CD14-positive monocyte (primary cell): ENCODE data around the gene CXCR4. TPM values are rescaled to one million over a fixed set of nuclear protein-coding genes. Genes with fewer than 3 reads are reported as not detected.

Source experiments
- DNase-seq, 3 donors: peaks; one replicate each; pipeline ENCODE4 v3.0.0-alpha.2; 2011 to 2022
- H2AFZ ChIP-seq: 2 replicates; pipeline ENCODE4 v1.6.0; 2012; ENCODE audit warnings: mild to moderate bottlenecking, low read depth, low read length, inconsistent platforms; ENCODE audit not compliant: insufficient read depth, poor library complexity, severe bottlenecking
- H3K27ac ChIP-seq, 2 donors: 1 replicate in 1 of 2; 2 replicates in 1 of 2; pipeline ENCODE4 v1.5.1; 2012 to 2013; ENCODE audit warnings: low read length in 2 of 2, control low read depth in 1 of 2, inconsistent platforms in 1 of 2, low read depth in 1 of 2, mild to moderate bottlenecking in 1 of 2
- H3K27me3 ChIP-seq, 2 donors: one replicate each; pipeline versions ENCODE4 v1.6.0 to v1.6.1; 2011 to 2013; ENCODE audit warnings: low read length in 2 of 2; ENCODE audit not compliant: control insufficient read depth in 2 of 2, insufficient read depth in 2 of 2
- H3K36me3 ChIP-seq, 2 donors: replicated peaks in 1 of 2; 1 replicate in 1 of 2; 2 replicates in 1 of 2; pipeline versions ENCODE4 v1.5.1 to v1.6.1; 2012 to 2013; ENCODE audit warnings: low read length in 2 of 2, control low read depth in 1 of 2, inconsistent platforms in 1 of 2, mild to moderate bottlenecking in 1 of 2; ENCODE audit not compliant: insufficient read depth in 2 of 2, control insufficient read depth in 1 of 2
- H3K4me1 ChIP-seq, 2 donors: 1 replicate in 1 of 2; 2 replicates in 1 of 2; pipeline versions ENCODE4 v1.5.1 to v1.6.1; 2012 to 2013; ENCODE audit warnings: low read length in 2 of 2, control low read depth in 1 of 2, inconsistent platforms in 1 of 2, mild to moderate bottlenecking in 1 of 2, moderate library complexity in 1 of 2; ENCODE audit not compliant: insufficient read depth in 2 of 2, control insufficient read depth in 1 of 2
- H3K4me2 ChIP-seq: replicated peaks from 2 replicates; pipeline ENCODE3; 2012; ENCODE audit warnings: low read length, moderate library complexity, mild to moderate bottlenecking; ENCODE audit not compliant: poor library complexity, severe bottlenecking; ENCODE audit errors: extremely low read depth
- H3K4me3 ChIP-seq, 3 experiments: fragments of 200-600 bp in 1 of 3; sonication (generic) in 1 of 3; replicated peaks in 1 of 3; 1 replicate in 2 of 3; 2 replicates in 1 of 3; pipeline ENCODE4 v1.5.1; 2011 to 2013; ENCODE audit warnings: low read length in 3 of 3, mild to moderate bottlenecking in 3 of 3, control low read depth in 2 of 3, low read depth in 2 of 3, inconsistent platforms in 1 of 3, moderate library complexity in 1 of 3
- H3K79me2 ChIP-seq: 2 replicates; pipeline ENCODE4 v1.6.0; 2012; ENCODE audit warnings: mild to moderate bottlenecking, control low read depth, inconsistent platforms, low read length, moderate library complexity; ENCODE audit not compliant: insufficient read depth
- H3K9ac ChIP-seq: 2 replicates; pipeline ENCODE4 v1.6.0; 2017; ENCODE audit warnings: low read length, mild to moderate bottlenecking; ENCODE audit not compliant: insufficient read depth, poor library complexity, severe bottlenecking
- H3K9me3 ChIP-seq, 2 donors: replicated peaks in 1 of 2; 1 replicate in 1 of 2; 2 replicates in 1 of 2; pipeline versions ENCODE4 v1.5.1 to v1.6.1; 2012 to 2013; ENCODE audit warnings: low read length in 2 of 2, control low read depth in 1 of 2; ENCODE audit not compliant: control insufficient read depth in 1 of 2, insufficient read depth in 1 of 2
- H4K20me1 ChIP-seq: 2 replicates; pipeline ENCODE4 v1.6.0; 2012; ENCODE audit warnings: mild to moderate bottlenecking, low read length, control low read depth, moderate library complexity; ENCODE audit not compliant: insufficient read depth
- H3K27ac Mint-ChIP-seq, 7 donors: one replicate each; pipeline ENCODE4 v1.8.0; 2020; ENCODE audit warnings: mild to moderate bottlenecking in 7 of 7, mixed read lengths in 7 of 7, moderate library complexity in 6 of 7, inconsistent platforms in 2 of 7
- H3K27me3 Mint-ChIP-seq, 3 donors: one replicate each; pipeline ENCODE4 v1.8.0; 2021 to 2022; ENCODE audit warnings: low read depth in 3 of 3, mild to moderate bottlenecking in 3 of 3, mixed read lengths in 3 of 3, moderate library complexity in 3 of 3, inconsistent platforms in 1 of 3
- H3K36me3 Mint-ChIP-seq, 2 donors: one replicate each; pipeline ENCODE4 v1.8.0; 2020; ENCODE audit warnings: mixed read lengths in 2 of 2, inconsistent platforms in 1 of 2, mild to moderate bottlenecking in 1 of 2
- H3K4me1 Mint-ChIP-seq: one replicate; pipeline ENCODE4 v1.8.0; 2020; ENCODE audit warnings: mild to moderate bottlenecking, mixed read lengths
- H3K4me3 Mint-ChIP-seq, 2 donors: one replicate each; pipeline ENCODE4 v1.8.0; 2020; ENCODE audit warnings: mild to moderate bottlenecking in 2 of 2, mixed read lengths in 2 of 2, moderate library complexity in 1 of 2
- H3K9me3 Mint-ChIP-seq, 7 donors: one replicate each; pipeline ENCODE4 v1.8.0; 2020 to 2022; ENCODE audit warnings: mixed read lengths in 7 of 7, mild to moderate bottlenecking in 6 of 7, moderate library complexity in 6 of 7, inconsistent platforms in 2 of 7
- WGBS: methylation state at CpG from one replicate; pipeline ENCODE4 v1.1.5; 2013; ENCODE audit warnings: missing lambda C conversion rate; ENCODE audit not compliant: insufficient coverage; 5-methylcytosine and 5-hydroxymethylcytosine counted together
- intact Hi-C, 2 donors: fragments of 100-400 bp; cut with micrococcal nuclease; formaldehyde crosslinking; loops; one replicate each; pipeline versions ENCODE4 v1.15.0 to v1.15.1; 2023
- polyA plus RNA-seq, 3 donors: library from polyadenylated mRNA; depleted of rRNA in 1 of 3; unstranded in 2 of 3; stranded (reverse) in 1 of 3; fragments of 300-500 nt in 2 of 3; fragments of >200 nt in 1 of 3; fragmentation: Illumina TruSeq in 2 of 3; gene quantifications; 1 replicate in 2 of 3; 2 replicates in 1 of 3; pipeline ENCODE4 v1.2.3, GENCODE V29; 2012 to 2021
- TF ChIP-seq, protein P1 (sequence below): fragments of 200-600 bp; IDR thresholded peaks from one replicate; pipeline ENCODE4 v1.8.0; 2022; ENCODE audit warnings: antibody characterized with exemption, mild to moderate bottlenecking

CXCR4 gene
- polyA plus RNA-seq, 3 donors, result 140 to 1,274 (median 391) TPM

GRCh38 chr2:136139631-136140030 lies 21.7 kb upstream of the CXCR4 start:
- 50% methylated on average over 2 of the region's 3 CpGs for WGBS
- no peak overlapping the region for H3K27ac ChIP-seq
- intact Hi-C loops, result no loop called here
- H2AFZ ChIP-seq, result no peak overlapping the region
- H3K79me2 ChIP-seq, result peaks cover 11% of the 10 kb centered on the region
- no peaks in the 10 kb centered on the region for H3K36me3 ChIP-seq
- TF ChIP-seq, protein P1, sequence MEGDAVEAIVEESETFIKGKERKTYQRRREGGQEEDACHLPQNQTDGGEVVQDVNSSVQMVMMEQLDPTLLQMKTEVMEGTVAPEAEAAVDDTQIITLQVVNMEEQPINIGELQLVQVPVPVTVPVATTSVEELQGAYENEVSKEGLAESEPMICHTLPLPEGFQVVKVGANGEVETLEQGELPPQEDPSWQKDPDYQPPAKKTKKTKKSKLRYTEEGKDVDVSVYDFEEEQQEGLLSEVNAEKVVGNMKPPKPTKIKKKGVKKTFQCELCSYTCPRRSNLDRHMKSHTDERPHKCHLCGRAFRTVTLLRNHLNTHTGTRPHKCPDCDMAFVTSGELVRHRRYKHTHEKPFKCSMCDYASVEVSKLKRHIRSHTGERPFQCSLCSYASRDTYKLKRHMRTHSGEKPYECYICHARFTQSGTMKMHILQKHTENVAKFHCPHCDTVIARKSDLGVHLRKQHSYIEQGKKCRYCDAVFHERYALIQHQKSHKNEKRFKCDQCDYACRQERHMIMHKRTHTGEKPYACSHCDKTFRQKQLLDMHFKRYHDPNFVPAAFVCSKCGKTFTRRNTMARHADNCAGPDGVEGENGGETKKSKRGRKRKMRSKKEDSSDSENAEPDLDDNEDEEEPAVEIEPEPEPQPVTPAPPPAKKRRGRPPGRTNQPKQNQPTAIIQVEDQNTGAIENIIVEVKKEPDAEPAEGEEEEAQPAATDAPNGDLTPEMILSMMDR, result no peak
- H3K27me3 ChIP-seq, result no peaks in the 10 kb centered on the region
- Mint-ChIP-seq H3K27ac (peak overlapping the region in 1 of 7 donors; percentile 21), H3K36me3 (peaks cover 0 to 2% of the 10 kb centered on the region in 2 donors), H3K9me3 (peaks cover 0 to 3% (median 0%) of the 10 kb centered on the region in 7 donors), H3K4me1 (peaks cover 85% of the 10 kb centered on the region), H3K4me3 (peak overlapping the region in 1 of 2 donors; percentile 35), H3K27me3 (peaks cover 0 to 2% (median 0%) of the 10 kb centered on the region in 3 donors)
- H3K9ac ChIP-seq, result no peak overlapping the region
- no peaks in the 10 kb centered on the region for H4K20me1 ChIP-seq
- peak overlapping the region; percentile 1 for H3K4me2 ChIP-seq
- DNase-seq, result no peak
- H3K9me3 ChIP-seq, result no peaks in the 10 kb centered on the region
- H3K4me1 ChIP-seq, result peaks cover 61 to 79% of the 10 kb centered on the region in 2 donors
- no peak overlapping the region for H3K4me3 ChIP-seq

DNA sequence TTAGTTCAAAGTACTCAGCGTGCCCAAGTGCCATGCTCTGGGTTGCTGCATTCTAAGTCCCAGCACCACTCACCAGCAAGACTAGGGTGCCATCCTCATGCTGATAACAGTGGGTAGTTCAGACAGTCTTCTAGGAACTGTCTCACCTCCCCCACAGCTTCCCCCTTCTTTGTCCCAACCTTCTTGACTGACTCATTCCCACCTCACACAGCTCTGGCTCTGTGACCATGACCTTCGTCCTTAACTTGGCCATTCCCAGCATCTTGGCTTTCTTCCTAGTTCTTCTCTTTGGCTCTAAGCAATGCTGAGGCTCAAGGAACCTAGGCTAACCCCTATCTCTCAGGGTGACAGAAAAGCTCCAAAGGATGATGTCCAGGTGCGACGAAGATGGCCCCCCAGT lies 20.0 kb upstream of the CXCR4 start:
- Histone ChIP-seq H3K4me3 (no peak overlapping the region), H3K9ac (no peak overlapping the region), H3K36me3 (no peaks in the 10 kb centered on the region), H3K27me3 (no peaks in the 10 kb centered on the region), H3K9me3 (no peaks in the 10 kb centered on the region), H3K4me1 (peaks cover 76 to 86% of the 10 kb centered on the region in 2 donors), H4K20me1 (no peaks in the 10 kb centered on the region), H3K27ac (no peak overlapping the region), H3K79me2 (peaks cover 27% of the 10 kb centered on the region), H3K4me2 (no peak overlapping the region), H2AFZ (no peak overlapping the region)
- 83% methylated on average over 4 of the region's 4 CpGs for WGBS
- intact Hi-C loops, result loop anchor here in 1 of 2 donors (2.0 kb wide), 1 partner anchor 21 kb away; no protein-coding TSS in a partner anchor
- Mint-ChIP-seq H3K9me3 (peaks cover 0 to 3% (median 0%) of the 10 kb centered on the region in 7 donors), H3K36me3 (peaks cover 0 to 2% of the 10 kb centered on the region in 2 donors), H3K4me3 (no peak overlapping the region), H3K27ac (peak overlapping the region in 6 of 7 donors; percentile 0 to 88 (median 38)), H3K4me1 (peaks cover 93% of the 10 kb centered on the region), H3K27me3 (peaks cover 0 to 2% (median 0%) of the 10 kb centered on the region in 3 donors)
- TF ChIP-seq, protein P1, result no peak
- DNase-seq, result peak in 1 of 3 donors; percentile 44
